Loucy (cell line): ENCODE data around the gene CHST5.

Source experiments
- H2AFZ ChIP-seq: fragments of 200-600 bp; sonication (generic); 2 replicates; pipeline ENCODE4 v1.6.0; 2016; ENCODE audit warnings: antibody characterized with exemption, mild to moderate bottlenecking, low read length, moderate library complexity
- H3F3A ChIP-seq: fragments of 200-600 bp; 2 replicates; pipeline ENCODE4 v1.6.0; 2016; ENCODE audit warnings: antibody characterized with exemption, low read depth, mild to moderate bottlenecking
- H3K27me3 ChIP-seq: fragments of 200-600 bp; sonication (generic); 2 replicates; pipeline ENCODE4 v1.6.1; 2014; ENCODE audit warnings: low read length, mild to moderate bottlenecking; ENCODE audit not compliant: insufficient read depth, poor library complexity, severe bottlenecking
- H3K36me3 ChIP-seq: fragments of 200-600 bp; sonication (generic); 2 replicates; pipeline ENCODE4 v1.6.1; 2016; ENCODE audit warnings: low read length; ENCODE audit not compliant: insufficient read depth
- H3K4me1 ChIP-seq: fragments of 200-600 bp; sonication (generic); 2 replicates; pipeline ENCODE4 v1.5.1; 2014; ENCODE audit warnings: low read length, mild to moderate bottlenecking; ENCODE audit not compliant: insufficient read depth, poor library complexity, severe bottlenecking
- H3K4me2 ChIP-seq: fragments of 200-600 bp; sonication (generic); 2 replicates; pipeline ENCODE4 v1.6.0; 2014; ENCODE audit warnings: antibody characterized with exemption, low read length, low read depth, mild to moderate bottlenecking; ENCODE audit not compliant: poor library complexity, severe bottlenecking
- H3K4me3 ChIP-seq: fragments of 200-600 bp; sonication (generic); 2 replicates; pipeline ENCODE4 v1.5.1; 2014; ENCODE audit warnings: low read length, mild to moderate bottlenecking, mixed read lengths; ENCODE audit not compliant: poor library complexity, severe bottlenecking
- H3K79me2 ChIP-seq: fragments of 200-600 bp; sonication (generic); 2 replicates; pipeline ENCODE4 v1.6.1; 2014; ENCODE audit warnings: low read length; ENCODE audit not compliant: insufficient read depth
- H3K9ac ChIP-seq: fragments of 200-600 bp; sonication (generic); 2 replicates; pipeline ENCODE4 v1.6.0; 2014; ENCODE audit warnings: mild to moderate bottlenecking, low read depth, low read length, moderate library complexity; ENCODE audit not compliant: poor library complexity, severe bottlenecking
- H3K9me2 ChIP-seq: fragments of 200-600 bp; sonication (generic); replicated peaks from 2 replicates; pipeline ENCODE4 v1.6.1; 2016; ENCODE audit warnings: low read depth, low read length, mixed read lengths
- H3K9me3 ChIP-seq: fragments of 200-600 bp; sonication (generic); 2 replicates; pipeline ENCODE4 v1.6.1; 2014; ENCODE audit warnings: mild to moderate bottlenecking, antibody characterized with exemption, low read length, low read depth; ENCODE audit not compliant: insufficient read depth
- H4K20me1 ChIP-seq: fragments of 200-600 bp; sonication (generic); 2 replicates; pipeline ENCODE4 v1.6.0; 2014; ENCODE audit warnings: antibody characterized with exemption, low read length, mild to moderate bottlenecking; ENCODE audit not compliant: insufficient read depth, poor library complexity, severe bottlenecking
- CTCF ChIP-seq: fragments of 200-600 bp; sonication (generic); conservative IDR thresholded peaks from 2 replicates; pipeline ENCODE4 v1.5.1; 2014; ENCODE audit warnings: mild to moderate bottlenecking, antibody characterized with exemption, low read length
- EZH2phosphoT487 ChIP-seq: fragments of 200-600 bp; IDR thresholded peaks from 2 replicates; pipeline ENCODE4 v1.6.1; 2018; ENCODE audit warnings: antibody characterized with exemption, mild to moderate bottlenecking, moderate library complexity, borderline replicate concordance

CHST5 gene

GRCh38 chr16:75497558-75497957 is 38.4 kb downstream of the CHST5 start:
- H2AFZ ChIP-seq, result no peak overlapping the region
- H3K9me3 ChIP-seq, result no peaks in the 10 kb centered on the region
- H3K9me2 ChIP-seq, result no peaks in the 10 kb centered on the region
- no peaks in the 10 kb centered on the region for H3K4me1 ChIP-seq
- no peaks in the 10 kb centered on the region for H4K20me1 ChIP-seq
- H3K79me2 ChIP-seq, result no peaks in the 10 kb centered on the region
- no peaks in the 10 kb centered on the region for H3K27me3 ChIP-seq
- H3K4me3 ChIP-seq, result no peak overlapping the region
- TF ChIP-seq CTCF (no peak), EZH2phosphoT487 (no peak)
- no peaks in the 10 kb centered on the region for H3K36me3 ChIP-seq
- no peak overlapping the region for H3K4me2 ChIP-seq
- no peak overlapping the region for H3K9ac ChIP-seq
- no peaks in the 10 kb centered on the region for H3F3A ChIP-seq

GRCh38 chr16:75495076-75495674 is 40.7 kb downstream of the CHST5 start, which contains the start of gene CHST6:
Gene CHST6, minus strand, starts transcription at chr16:75495441. Its CDS starts 15,613 bp downstream, at chr16:75479828.
- TF ChIP-seq CTCF, result no peak
- TF ChIP-seq EZH2phosphoT487, result no peak
- Histone ChIP-seq H3K4me1 (no peaks in the 10 kb centered on the region), H3K27me3 (no peaks in the 10 kb centered on the region), H3K9me3 (no peaks in the 10 kb centered on the region), H3F3A (no peaks in the 10 kb centered on the region), H3K79me2 (no peaks in the 10 kb centered on the region), H3K9me2 (no peaks in the 10 kb centered on the region), H3K9ac (no peak within 1 kb of the TSS), H4K20me1 (no peaks in the 10 kb centered on the region), H2AFZ (no peak within 1 kb of the TSS), H3K4me2 (no peak within 1 kb of the TSS), H3K36me3 (no peaks in the 10 kb centered on the region), H3K4me3 (no peak within 1 kb of the TSS)

- H3K4me2 ChIP-seq, result no peak overlapping the region
- H3K27me3 ChIP-seq, result no peaks in the 10 kb centered on the region
- no peaks in the 10 kb centered on the region for H3K36me3 ChIP-seq
- H3K4me3 ChIP-seq, result no peak overlapping the region
- no peaks in the 10 kb centered on the region for H3K9me2 ChIP-seq
- no peaks in the 10 kb centered on the region for H3K9me3 ChIP-seq
- H3K79me2 ChIP-seq, result no peaks in the 10 kb centered on the region
- H2AFZ ChIP-seq, result no peak overlapping the region
- H4K20me1 ChIP-seq, result no peaks in the 10 kb centered on the region
- no peak overlapping the region for H3K9ac ChIP-seq
- no peaks in the 10 kb centered on the region for H3K4me1 ChIP-seq
- TF ChIP-seq CTCF, result no peak
- no peak for TF ChIP-seq EZH2phosphoT487
- no peaks in the 10 kb centered on the region for H3F3A ChIP-seq
Observed at GRCh38 chr16:75494661-75495075, 41.2 kb downstream of the CHST5 start.
